HUES6 (cell line): ENCODE results near the gene PTCD1.
"Not testable (repeated sequence)": the region's sequence is repeated elsewhere in the genome, so short reads cannot be mapped to it uniquely, and the experiment has no call there.

ENCODE experiments used
- H3K27ac ChIP-seq: 2 replicates; pipeline ENCODE4 v1.7.0; 2013; ENCODE audit warnings: low read depth, mild to moderate bottlenecking, low read length, inconsistent platforms
- H3K27me3 ChIP-seq: 2 replicates; pipeline ENCODE4 v1.6.1; 2013; ENCODE audit warnings: low read length; ENCODE audit not compliant: control insufficient read depth, insufficient read depth
- H3K36me3 ChIP-seq: 2 replicates; pipeline ENCODE4 v1.6.1; 2013; ENCODE audit warnings: low read length; ENCODE audit not compliant: control insufficient read depth, insufficient read depth
- H3K4me1 ChIP-seq: 2 replicates; pipeline ENCODE4 v1.6.1; 2013; ENCODE audit warnings: low read length; ENCODE audit not compliant: control insufficient read depth, insufficient read depth
- H3K4me3 ChIP-seq: 2 replicates; pipeline ENCODE4 v1.5.1; 2013; ENCODE audit warnings: low read depth, low read length
- H3K9ac ChIP-seq: one replicate; pipeline ENCODE4 v1.6.1; 2013; ENCODE audit warnings: mild to moderate bottlenecking, low read length
- H3K9me3 ChIP-seq: 2 replicates; pipeline ENCODE4 v1.6.1; 2013; ENCODE audit warnings: low read depth, low read length; ENCODE audit not compliant: control insufficient read depth, insufficient read depth

Gene PTCD1

DNA sequence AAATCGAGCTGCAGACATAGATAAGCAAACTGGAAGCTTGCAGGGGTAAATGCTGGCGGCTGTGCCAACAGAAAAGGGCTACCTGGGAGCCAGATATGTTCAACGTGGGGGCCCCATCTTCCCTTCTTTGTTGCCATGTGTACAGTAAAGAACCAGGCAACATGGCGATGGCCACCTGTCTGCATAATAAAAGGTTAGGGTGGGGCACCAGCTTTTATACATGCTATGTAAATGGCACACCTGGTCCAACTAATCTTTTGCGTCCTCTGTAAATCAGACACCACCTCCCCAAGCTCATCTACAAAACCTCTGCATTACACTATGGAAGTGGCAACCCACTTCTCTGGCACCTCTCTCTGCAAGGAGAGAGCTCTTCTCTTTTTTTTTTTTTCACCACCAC, 16.0 kb downstream of the PTCD1 start:
- Histone ChIP-seq H3K27me3 (no peaks in the 10 kb centered on the region), H3K4me1 (no peaks in the 10 kb centered on the region), H3K9me3 (no peaks in the 10 kb centered on the region), H3K36me3 (peaks cover 82% of the 10 kb centered on the region), H3K9ac (no peak overlapping the region), H3K4me3 (no peak overlapping the region), H3K27ac (no peak overlapping the region)

GRCh38 chr7:99422186-99422585, 16.4 kb downstream of the PTCD1 start:
- H3K27ac ChIP-seq = no peak overlapping the region
- H3K4me3 ChIP-seq = no peak overlapping the region
- no peaks in the 10 kb centered on the region for H3K9me3 ChIP-seq
- no peak overlapping the region for H3K9ac ChIP-seq
- peaks cover 87% of the 10 kb centered on the region for H3K36me3 ChIP-seq
- no peaks in the 10 kb centered on the region for H3K4me1 ChIP-seq
- H3K27me3 ChIP-seq = no peaks in the 10 kb centered on the region

GRCh38 chr7:99420986-99421385, 17.6 kb downstream of the PTCD1 start:
- Histone ChIP-seq H3K4me3 (no peak overlapping the region), H3K4me1 (no peaks in the 10 kb centered on the region), H3K9me3 (no peaks in the 10 kb centered on the region), H3K9ac (no peak overlapping the region), H3K27me3 (no peaks in the 10 kb centered on the region), H3K36me3 (peaks cover 95% of the 10 kb centered on the region), H3K27ac (no peak overlapping the region)

DNA sequence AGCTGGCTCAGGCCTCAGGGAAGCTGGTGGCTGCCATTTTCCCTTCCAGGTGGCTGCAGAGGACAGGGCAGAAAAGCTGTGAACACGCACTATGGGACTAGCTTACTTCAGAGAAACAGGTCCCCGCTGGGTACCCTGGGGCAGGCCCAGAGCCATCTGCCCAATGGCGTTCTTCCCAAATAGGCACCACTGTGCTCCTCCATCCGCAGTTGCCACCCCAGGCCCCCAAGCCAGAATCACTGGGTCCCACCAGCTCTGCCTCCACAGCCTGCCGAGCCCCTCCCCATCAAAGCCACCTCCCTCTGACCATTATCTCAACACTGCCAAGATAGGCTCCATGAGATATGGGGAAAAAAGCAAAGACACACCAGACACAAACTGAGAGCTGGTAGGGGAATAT, 18.4 kb downstream of the PTCD1 start:
- Histone ChIP-seq H3K4me1 (no peaks in the 10 kb centered on the region), H3K27me3 (no peaks in the 10 kb centered on the region), H3K9me3 (no peaks in the 10 kb centered on the region), H3K36me3 (peaks cover 92% of the 10 kb centered on the region), H3K4me3 (no peak overlapping the region), H3K27ac (no peak overlapping the region), H3K9ac (no peak overlapping the region)

GRCh38 chr7:99419323-99420021, 19.1 kb downstream of the PTCD1 start:
- H3K27me3 ChIP-seq = no peaks in the 10 kb centered on the region
- H3K9me3 ChIP-seq = no peaks in the 10 kb centered on the region
- H3K27ac ChIP-seq = no peak overlapping the region
- H3K36me3 ChIP-seq = peaks cover 92% of the 10 kb centered on the region
- no peaks in the 10 kb centered on the region for H3K4me1 ChIP-seq
- no peak overlapping the region for H3K9ac ChIP-seq
- H3K4me3 ChIP-seq = no peak overlapping the region

- H3K36me3 ChIP-seq = peaks cover 90% of the 10 kb centered on the region
These were observed 20.3 kb downstream of the PTCD1 start for GRCh38 chr7:99418260-99418659.

DNA sequence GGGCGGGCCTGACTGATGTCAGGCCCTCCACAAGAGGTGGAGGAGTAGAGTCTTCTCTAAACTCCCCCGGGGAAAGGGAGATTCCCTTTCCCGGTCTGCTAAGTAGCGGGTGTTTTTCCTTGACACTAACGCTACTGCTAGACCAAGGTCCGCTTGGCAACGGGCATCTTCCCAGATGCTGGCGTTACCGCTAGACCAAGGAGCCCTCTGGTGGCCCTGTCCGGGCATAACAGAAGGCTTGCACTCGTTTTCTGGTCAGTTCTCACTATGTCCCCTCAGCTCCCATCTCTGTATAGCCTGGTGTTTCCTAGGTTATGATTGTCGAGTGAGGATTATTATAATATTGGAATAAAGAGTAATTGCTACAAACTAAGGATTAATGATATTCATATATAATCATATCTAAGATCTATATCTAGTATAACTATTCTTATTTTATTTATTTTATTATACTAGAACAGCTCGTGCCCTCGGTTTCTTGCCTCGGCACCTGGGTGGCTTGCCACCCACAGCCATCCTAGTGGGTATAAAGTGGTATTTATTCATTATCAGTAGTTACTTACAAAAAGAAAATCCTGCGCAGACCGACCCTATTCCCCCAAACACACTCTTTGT, 23.0 kb downstream of the PTCD1 start:
- not testable (repeated sequence) for H3K27ac ChIP-seq
- H3K36me3 ChIP-seq = peaks cover 92% of the 10 kb centered on the region

More at GRCh38 chr7:99418260-99418659, 20.3 kb downstream of the PTCD1 start:
- no peak overlapping the region for H3K9ac ChIP-seq
- H3K27me3 ChIP-seq = no peaks in the 10 kb centered on the region
- H3K4me1 ChIP-seq = no peaks in the 10 kb centered on the region
- no peak overlapping the region for H3K27ac ChIP-seq
- no peaks in the 10 kb centered on the region for H3K9me3 ChIP-seq
- no peak overlapping the region for H3K4me3 ChIP-seq

DNA sequence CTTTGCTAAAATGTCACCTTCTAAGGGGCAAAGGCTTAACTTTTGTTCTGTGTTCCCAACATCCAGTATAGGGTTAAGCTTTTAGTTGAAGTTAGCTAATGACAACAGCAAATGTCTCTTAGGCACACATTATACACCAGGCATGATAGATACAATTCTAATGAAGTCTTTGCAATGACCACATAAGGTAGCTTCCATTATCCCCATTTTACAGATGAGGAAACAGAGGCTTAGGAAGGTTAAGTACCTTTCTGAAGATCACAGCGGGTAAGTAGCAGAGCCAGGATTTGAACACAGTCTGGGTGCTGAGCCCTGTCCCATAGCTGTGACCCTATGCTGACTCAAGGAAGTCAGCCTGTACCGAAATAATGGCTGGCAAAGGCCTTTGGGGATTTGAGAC, 28.0 kb downstream of the PTCD1 start:
- Histone ChIP-seq H3K4me1 (peaks cover 12% of the 10 kb centered on the region), H3K9ac (no peak overlapping the region), H3K36me3 (peaks cover 49% of the 10 kb centered on the region), H3K27me3 (no peaks in the 10 kb centered on the region), H3K27ac (no peak overlapping the region), H3K9me3 (no peaks in the 10 kb centered on the region), H3K4me3 (no peak overlapping the region)

More for the DNA sequence above, 23.0 kb downstream of the PTCD1 start:
- not testable (repeated sequence) for H3K9ac ChIP-seq, H3K27me3 ChIP-seq, H3K9me3 ChIP-seq, H3K4me1 ChIP-seq, H3K4me3 ChIP-seq

DNA sequence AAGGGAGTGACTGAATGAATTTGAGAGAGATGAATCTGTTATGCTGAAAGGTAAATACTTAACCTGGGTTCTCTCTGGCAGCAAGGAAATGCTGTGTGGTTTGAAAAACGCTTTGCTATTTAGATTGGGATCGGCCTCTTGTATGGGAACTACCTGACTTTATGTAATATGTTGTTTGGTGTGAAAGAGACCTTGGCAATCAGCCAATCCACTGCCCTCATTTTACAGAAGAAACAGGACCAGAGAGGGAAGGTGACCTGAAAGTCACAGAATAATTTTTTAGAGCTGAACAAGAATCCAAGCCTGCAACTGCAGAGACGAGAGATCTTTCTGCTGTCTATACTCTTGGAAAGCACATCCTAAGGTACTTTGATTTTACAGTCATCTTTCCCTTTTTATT, 28.8 kb downstream of the PTCD1 start:
- Histone ChIP-seq H3K36me3 (peaks cover 49% of the 10 kb centered on the region), H3K9ac (peak overlapping the region; percentile 100), H3K9me3 (no peaks in the 10 kb centered on the region), H3K4me3 (peak overlapping the region; percentile 86), H3K4me1 (peaks cover 12% of the 10 kb centered on the region), H3K27me3 (no peaks in the 10 kb centered on the region), H3K27ac (no peak overlapping the region; the same call in 1 of the 2 replicates)

GRCh38 chr7:99409192-99409572, 29.4 kb downstream of the PTCD1 start:
- Histone ChIP-seq H3K4me3 (peak overlapping the region; percentile 86), H3K4me1 (peaks cover 12% of the 10 kb centered on the region), H3K36me3 (peaks cover 49% of the 10 kb centered on the region), H3K27ac (peak overlapping the region; percentile 100), H3K27me3 (no peaks in the 10 kb centered on the region), H3K9ac (peak overlapping the region; percentile 100), H3K9me3 (no peaks in the 10 kb centered on the region)

DNA sequence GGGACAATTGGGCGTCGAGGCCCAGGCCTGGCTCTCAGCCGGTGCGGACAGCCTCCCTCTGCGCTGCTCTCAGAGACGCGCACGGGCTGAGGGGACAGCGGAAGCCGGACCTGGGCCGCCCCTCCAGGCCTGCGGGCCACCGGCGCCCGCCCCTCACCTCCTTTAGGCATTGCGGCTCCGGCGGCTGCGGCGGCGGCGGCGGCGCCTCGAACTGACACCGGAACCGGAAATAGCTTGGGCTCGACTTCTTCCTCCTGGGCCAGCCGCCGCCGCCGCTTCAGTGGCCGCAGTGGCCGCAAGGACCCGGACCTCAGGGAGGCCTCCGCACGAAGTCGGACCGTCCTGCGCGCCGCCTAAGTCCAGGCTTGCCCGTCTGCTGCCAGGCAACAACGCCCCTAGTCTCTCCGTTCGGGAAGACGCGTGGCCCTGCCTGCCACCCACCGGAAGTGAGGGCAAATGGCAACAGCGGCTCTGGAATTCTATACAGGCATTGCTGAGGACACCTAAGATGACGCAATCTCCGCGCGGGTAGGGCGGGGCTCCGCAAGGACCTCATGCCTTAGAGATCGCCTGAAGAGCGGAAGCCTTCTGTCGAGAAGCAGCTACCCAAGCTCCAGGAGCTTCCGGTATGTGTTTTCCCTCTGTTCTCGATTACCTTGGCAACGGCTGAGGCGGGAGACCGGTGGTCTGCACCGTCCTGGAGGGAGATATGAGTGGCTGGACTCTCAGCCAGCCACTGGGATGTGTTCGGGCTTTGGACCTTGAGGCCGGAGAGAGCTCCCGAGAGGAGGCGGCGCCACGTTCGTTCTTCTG, 30.0 kb downstream of the PTCD1 start, which contains the start of the genes BUD31 and PDAP1:
Gene BUD31 (plus strand): TSS at position 591 of the 813 bp plus-strand sequence. CDS start 2,124 bp downstream, outside the sequence.
Gene PDAP1 (minus strand): TSS at position 219 of the 813 bp plus-strand sequence. CDS start 49 bp downstream, at position 170.
- no peaks in the 10 kb centered on the region for H3K9me3 ChIP-seq
- peak within 1 kb of the TSS; percentile 100 for H3K27ac ChIP-seq
- H3K27me3 ChIP-seq = no peaks in the 10 kb centered on the region
- H3K9ac ChIP-seq = peak within 1 kb of the TSS; percentile 100
- peaks cover 51% of the 10 kb centered on the region for H3K36me3 ChIP-seq
- peaks cover 12% of the 10 kb centered on the region for H3K4me1 ChIP-seq
- peak within 1 kb of the TSS; percentile 86 for H3K4me3 ChIP-seq
